HCT116 (cell line): ENCODE data around the gene PAXIP1. TPM values are rescaled to one million over a fixed set of nuclear protein-coding genes. Genes with fewer than 3 reads are reported as not detected.

ENCODE experiments used
- ATAC-seq: fragments of 200-7000 bp; cut with Tn5 transposase; 2 replicates; pipeline ENCODE4 v1.9.1; 2020; ENCODE audit warnings: mild to moderate bottlenecking, moderate library complexity
- BruUV-seq: library from RNA; stranded (reverse); fragments of 400-500 nt; replicated peaks from 2 replicates; lab custom pipeline; 2021; lab: Mats Ljungman, UMichigan
- CTCF ChIA-PET: fragments of 300-600 bp; sonication (Branson Sonifier 250); formaldehyde crosslinking; loops from one replicate; lab custom pipeline; 2021; ENCODE audit warnings: antibody characterized with exemption; lab: Charles Lee
- POLR2A ChIA-PET: fragments of 300-600, 350-600 bp; sonication (Branson Sonifier 250); formaldehyde crosslinking; loops from one replicate; lab custom pipeline; 2021; ENCODE audit warnings: antibody characterized with exemption; lab: Charles Lee
- RAD21 ChIA-PET, 2 experiments: fragments of 300-600 bp; sonication (Branson Sonifier 250); formaldehyde crosslinking; loops; one replicate each; lab custom pipeline; 2023; ENCODE audit warnings: low total read pairs in 2 of 2; ENCODE audit not compliant: uncharacterized antibody in 2 of 2, unreplicated experiment in 2 of 2, low non-redundant PET in 1 of 2; lab: Charles Lee
- DNase-seq: peaks from one replicate; pipeline ENCODE4 v3.0.0-alpha.2; 2010; ENCODE audit warnings: low read depth, low spot score
- H2AFZ ChIP-seq: fragments of 200-600 bp; shearing (Covaris generic), sonication (generic); 2 replicates; pipeline ENCODE4 v1.6.1; 2017; ENCODE audit warnings: low read depth, mixed run types, mixed read lengths, antibody characterized with exemption, low read length; ENCODE audit not compliant: poor library complexity, severe bottlenecking
- H3K27ac ChIP-seq: 2 replicates; pipeline ENCODE4 v1.5.1; 2012; ENCODE audit warnings: low read depth, low read length
- H3K27me3 ChIP-seq: fragments of 200-600 bp; sonication (generic); 2 replicates; pipeline ENCODE4 v1.6.1; 2016; ENCODE audit warnings: mixed run types, low read length, mixed read lengths; ENCODE audit not compliant: insufficient read depth
- H3K36me3 ChIP-seq, 2 experiments: fragments of 200-500 bp in 1 of 2; fragments of 200-600 bp in 1 of 2; sonication (Bioruptor generic) in 1 of 2; sonication (generic) in 1 of 2; 2 replicates each; pipeline versions ENCODE4 v1.5.1 to v1.6.1; 2014 to 2016; ENCODE audit warnings: low read length in 2 of 2, inconsistent platforms in 1 of 2, mixed read lengths in 1 of 2, mixed run types in 1 of 2; ENCODE audit not compliant: insufficient read depth in 2 of 2, control insufficient read depth in 1 of 2
- H3K4me1 ChIP-seq, 2 experiments: fragments of 200-600 bp in 1 of 2; sonication (generic) in 1 of 2; 2 replicates each; pipeline versions ENCODE4 v1.5.1 to v1.6.1; 2012 to 2017; ENCODE audit warnings: low read length in 2 of 2, inconsistent platforms in 1 of 2, mild to moderate bottlenecking in 1 of 2, mixed read lengths in 1 of 2, mixed run types in 1 of 2, moderate library complexity in 1 of 2; ENCODE audit not compliant: insufficient read depth in 2 of 2, control insufficient read depth in 1 of 2
- H3K4me2 ChIP-seq: fragments of 200-600 bp; sonication (generic); 2 replicates; pipeline ENCODE4 v1.6.1; 2017; ENCODE audit warnings: mixed run types, low read length, mixed read lengths
- H3K4me3 ChIP-seq, 2 experiments: fragments of 200-600 bp in 1 of 2; sonication (generic) in 1 of 2; replicated peaks in 1 of 2; 2 replicates each; pipeline ENCODE4 v1.5.1; 2011 to 2016; ENCODE audit warnings: low read length in 2 of 2, control low read depth in 1 of 2, low read depth in 1 of 2, mild to moderate bottlenecking in 1 of 2, mixed read lengths in 1 of 2, mixed run types in 1 of 2
- H3K79me2 ChIP-seq: fragments of 200-600 bp; sonication (generic); 2 replicates; pipeline ENCODE4 v1.6.1; 2017; ENCODE audit warnings: mild to moderate bottlenecking, mixed run types, low read length, moderate library complexity, mixed read lengths; ENCODE audit not compliant: insufficient read depth
- H3K9ac ChIP-seq: fragments of 200-600 bp; sonication (generic); 2 replicates; pipeline ENCODE4 v1.6.1; 2016; ENCODE audit warnings: low read length, mixed read lengths
- H3K9me2 ChIP-seq: fragments of 200-600 bp; sonication (generic), shearing (Covaris generic); 2 replicates; pipeline ENCODE4 v1.6.1; 2017; ENCODE audit warnings: mixed run types, mild to moderate bottlenecking, moderate library complexity; ENCODE audit not compliant: insufficient read depth
- H3K9me3 ChIP-seq, 2 experiments: fragments of 200-500 bp in 1 of 2; fragments of 200-600 bp in 1 of 2; sonication (Bioruptor generic) in 1 of 2; sonication (generic) in 1 of 2; 2 replicates each; pipeline ENCODE4 v1.6.1; 2014 to 2017; ENCODE audit warnings: low read length in 2 of 2, mixed read lengths in 2 of 2, inconsistent platforms in 1 of 2, low read depth in 1 of 2, mild to moderate bottlenecking in 1 of 2, mixed run types in 1 of 2, moderate library complexity in 1 of 2; ENCODE audit not compliant: control insufficient read depth in 1 of 2, insufficient read depth in 1 of 2
- H4K20me1 ChIP-seq: fragments of 200-600 bp; sonication (generic), shearing (Covaris generic); 2 replicates; pipeline ENCODE4 v1.6.1; 2017; ENCODE audit warnings: mixed run types, mild to moderate bottlenecking, moderate library complexity; ENCODE audit not compliant: insufficient read depth
- ATF3 ChIP-seq: IDR thresholded peaks from 2 replicates; pipeline ENCODE4 v1.6.1; 2012
- CBX3 ChIP-seq: IDR thresholded peaks from 2 replicates; pipeline ENCODE4 v1.6.1; 2012; ENCODE audit warnings: low read depth
- CEBPB ChIP-seq: IDR thresholded peaks from 2 replicates; pipeline ENCODE4 v1.6.1; 2012; ENCODE audit warnings: low read depth
- CTCF ChIP-seq, 3 experiments: fragments of 200-600 bp in 1 of 3; sonication (generic) in 1 of 3; IDR thresholded peaks in 2 of 3; conservative IDR thresholded peaks in 1 of 3; 2 replicates each; pipeline ENCODE4 v1.5.1; 2012 to 2017; ENCODE audit warnings: low read depth in 2 of 3, low read length in 2 of 3, antibody characterized with exemption in 1 of 3, borderline replicate concordance in 1 of 3, control low read depth in 1 of 3, mild to moderate bottlenecking in 1 of 3, mixed read lengths in 1 of 3, mixed run types in 1 of 3, moderate library complexity in 1 of 3; ENCODE audit not compliant: insufficient read depth in 1 of 3
- ELF1 ChIP-seq: IDR thresholded peaks from 2 replicates; pipeline ENCODE4 v1.6.1; 2012; ENCODE audit warnings: low read depth, borderline replicate concordance
- EZH2 ChIP-seq: fragments of 200-600 bp; sonication (generic); IDR thresholded peaks from 2 replicates; pipeline ENCODE4 v1.6.1; 2017; ENCODE audit warnings: antibody characterized with exemption, mixed run types
- EZH2phosphoT487 ChIP-seq: fragments of 200-600 bp; IDR thresholded peaks from 2 replicates; pipeline ENCODE4 v1.6.1; 2018; ENCODE audit warnings: antibody characterized with exemption, borderline replicate concordance
- JUND ChIP-seq: IDR thresholded peaks from 2 replicates; pipeline ENCODE4 v1.6.1; 2012
- RAD21 ChIP-seq: IDR thresholded peaks from 2 replicates; pipeline ENCODE4 v1.6.1; 2012; ENCODE audit warnings: low read depth, mild to moderate bottlenecking
- REST ChIP-seq: IDR thresholded peaks from 2 replicates; pipeline ENCODE4 v1.6.1; 2012; ENCODE audit warnings: low read depth
- SIN3A ChIP-seq: IDR thresholded peaks from 2 replicates; pipeline ENCODE4 v1.6.1; 2012; ENCODE audit warnings: low read depth
- TCF7L2 ChIP-seq: IDR thresholded peaks from 2 replicates; pipeline ENCODE4 v1.7.0; 2011; ENCODE audit warnings: borderline replicate concordance, inconsistent platforms; ENCODE audit not compliant: insufficient read depth, insufficient read length; ENCODE audit errors: extremely low read depth
- YY1 ChIP-seq: IDR thresholded peaks from 2 replicates; pipeline ENCODE4 v1.6.1; 2011; ENCODE audit warnings: low read length, low read depth, moderate library complexity, mild to moderate bottlenecking; ENCODE audit not compliant: insufficient replicate concordance; ENCODE audit errors: extremely low read depth
- ZBTB33 ChIP-seq: IDR thresholded peaks from 2 replicates; pipeline ENCODE4 v1.6.1; 2011; ENCODE audit warnings: mild to moderate bottlenecking, low read length, moderate library complexity; ENCODE audit not compliant: insufficient replicate concordance; ENCODE audit errors: extremely low read depth
- ZFX ChIP-seq: fragments of 450-650 bp; IDR thresholded peaks from 2 replicates; pipeline ENCODE4 v1.6.1; 2017
- ZNF274 ChIP-seq: fragments of 200-500 bp; sonication (Bioruptor generic); IDR thresholded peaks from 2 replicates; pipeline ENCODE4 v1.6.1; 2014; ENCODE audit warnings: mild to moderate bottlenecking, low read depth, low read length, inconsistent platforms
- intact Hi-C: fragments of 100-400 bp; cut with micrococcal nuclease; formaldehyde crosslinking; loops from 2 replicates; pipeline ENCODE4 v1.10.0; 2022
- total RNA-seq: library from RNA; stranded (reverse); gene quantifications from one replicate; pipeline ENCODE4 v1.2.1, GENCODE V29; 2021; ENCODE audit not compliant: unreplicated experiment

PAXIP1 gene
- total RNA-seq, 1 experiment from 2014 or later: 20.4 TPM

GRCh38 chr7:154950960-154951359 is 52.0 kb downstream of the PAXIP1 start:
- intact Hi-C loops: no loop called here
- ATAC-seq (no peak), DNase-seq (no peak)
- ChIA-PET CTCF (no interaction called here), POLR2A (no interaction called here)
- BruUV-seq: no TSS peak
- H3K4me2 ChIP-seq: no peak overlapping the region
- no peaks in the 10 kb centered on the region for H3K9me2 ChIP-seq
- no peaks in the 10 kb centered on the region for H3K9me3 ChIP-seq
- H3K4me1 ChIP-seq: no peaks in the 10 kb centered on the region
- H3K4me3 ChIP-seq: no peak overlapping the region
- H2AFZ ChIP-seq: no peak overlapping the region
- peaks cover 3% of the 10 kb centered on the region for H3K79me2 ChIP-seq
- no peak overlapping the region for H3K27ac ChIP-seq
- H3K27me3 ChIP-seq: no peaks in the 10 kb centered on the region
- H3K36me3 ChIP-seq: peaks cover 32 to 41% of the 10 kb centered on the region in 2 experiments; a peak in 3 of 4 replicates
- H4K20me1 ChIP-seq: no peaks in the 10 kb centered on the region
- no peak for TF ChIP-seq REST
- no peak for TF ChIP-seq RAD21
- TF ChIP-seq CTCF (IDR thresholded peaks at IDR 0.05 in 2 of 3, conservative IDR thresholded peaks at IDR 0.05 in 1 of 3; ENCODE audit: borderline replicate concordance in 1 of 3, insufficient read depth in 1 of 3, low read depth in 2 of 3, low read length in 2 of 3): no peak
- no peak for TF ChIP-seq EZH2
- TF ChIP-seq CBX3: no peak
- no peak for TF ChIP-seq EZH2phosphoT487
- no peak for TF ChIP-seq ATF3
- TF ChIP-seq CEBPB: no peak
- no peak for TF ChIP-seq SIN3A
- no peak for TF ChIP-seq ZFX
- TF ChIP-seq YY1: no peak
- no peak for TF ChIP-seq ZBTB33
- TF ChIP-seq TCF7L2: no peak
- no peak for TF ChIP-seq ZNF274
- TF ChIP-seq JUND: no peak
- TF ChIP-seq ELF1: no peak
- TF ChIP-seq, all 23 proteins: peak for 0
- RAD21 ChIA-PET: no interaction called here
- no peak overlapping the region for H3K9ac ChIP-seq
